AG10803 (cell line): ENCODE measurements around the gene RAB3C.
"Not testable (repeated sequence)": the region's sequence is repeated elsewhere in the genome, so short reads cannot be mapped to it uniquely, and the experiment has no call there.

Experiments
- DNase-seq: peaks from one replicate; pipeline ENCODE4 v3.0.0; 2010; ENCODE audit warnings: low read depth
- H3K4me3 ChIP-seq: 2 replicates; pipeline ENCODE4 v1.5.1; 2011; ENCODE audit warnings: mild to moderate bottlenecking, low read length, control low read depth
- CTCF ChIP-seq: conservative IDR thresholded peaks from 2 replicates; pipeline ENCODE4 v1.5.1; 2011; ENCODE audit warnings: mild to moderate bottlenecking, low read length, control low read depth, inconsistent platforms

RAB3C gene

DNA sequence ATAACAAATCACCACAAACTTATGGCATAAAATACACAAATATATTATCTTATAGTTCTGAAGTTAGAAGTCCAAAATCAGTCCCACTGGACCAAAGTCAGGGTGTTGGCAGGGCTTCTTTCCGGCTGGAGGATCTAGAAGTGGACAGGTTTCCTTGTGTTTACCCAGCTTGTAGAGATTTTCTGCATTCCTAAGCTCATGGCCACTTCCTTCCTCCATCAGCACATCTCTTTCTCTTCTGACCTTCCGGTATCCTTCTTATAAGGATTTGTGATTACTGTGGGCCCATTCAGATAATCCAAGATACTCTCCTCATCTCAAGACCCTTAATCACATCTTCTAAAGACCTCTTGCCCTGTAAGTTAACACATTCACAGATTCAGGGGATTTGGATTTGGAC is 97.6 kb downstream of the RAB3C start:
- TF ChIP-seq CTCF, result no peak
- H3K4me3 ChIP-seq, result no peak overlapping the region
- no peak for DNase-seq

GRCh38 chr5:58681943-58682342 is 99.1 kb downstream of the RAB3C start:
- DNase-seq, result no peak
- H3K4me3 ChIP-seq, result no peak overlapping the region
- no peak for TF ChIP-seq CTCF

DNA sequence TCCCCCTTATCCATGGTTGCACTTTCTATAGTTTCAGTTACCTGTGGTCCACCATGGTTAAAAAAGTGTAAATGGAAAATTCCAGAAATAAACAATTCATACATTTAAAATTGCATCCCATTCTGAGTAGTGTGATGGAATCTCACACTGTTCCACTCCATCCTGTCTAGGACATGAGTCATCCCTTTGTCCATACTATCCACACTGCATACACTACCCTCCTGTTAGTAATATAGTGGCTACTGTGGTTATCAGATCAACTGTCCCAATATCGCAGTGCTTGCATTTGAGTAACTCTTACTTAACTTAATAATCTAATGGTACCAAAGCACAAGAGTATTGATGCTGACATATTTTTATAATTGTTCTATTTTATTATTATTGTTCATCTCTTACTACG is 100.7 kb downstream of the RAB3C start:
- TF ChIP-seq CTCF, result no peak
- no peak for DNase-seq
- no peak overlapping the region for H3K4me3 ChIP-seq

DNA sequence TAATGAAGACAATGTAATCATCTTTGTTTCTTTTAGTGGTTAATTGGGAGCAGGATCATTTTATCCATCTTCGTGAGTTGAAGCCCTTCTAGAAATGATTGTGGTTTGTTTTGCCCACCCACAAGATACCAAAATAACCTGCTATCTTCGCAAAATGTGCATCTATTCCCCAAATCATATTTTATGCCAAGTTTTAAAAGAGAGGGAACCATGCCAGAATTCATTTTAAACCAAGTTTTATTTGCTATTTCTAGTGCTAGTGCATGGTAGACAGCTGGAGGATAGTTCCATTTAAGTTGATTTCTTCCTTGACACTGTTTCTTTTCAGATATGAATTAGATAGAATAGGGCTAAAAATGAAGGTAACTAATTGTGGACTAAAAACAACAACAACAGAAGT is 104.2 kb downstream of the RAB3C start:
- no peak for DNase-seq
- no peak for TF ChIP-seq CTCF
- H3K4me3 ChIP-seq, result no peak overlapping the region

DNA sequence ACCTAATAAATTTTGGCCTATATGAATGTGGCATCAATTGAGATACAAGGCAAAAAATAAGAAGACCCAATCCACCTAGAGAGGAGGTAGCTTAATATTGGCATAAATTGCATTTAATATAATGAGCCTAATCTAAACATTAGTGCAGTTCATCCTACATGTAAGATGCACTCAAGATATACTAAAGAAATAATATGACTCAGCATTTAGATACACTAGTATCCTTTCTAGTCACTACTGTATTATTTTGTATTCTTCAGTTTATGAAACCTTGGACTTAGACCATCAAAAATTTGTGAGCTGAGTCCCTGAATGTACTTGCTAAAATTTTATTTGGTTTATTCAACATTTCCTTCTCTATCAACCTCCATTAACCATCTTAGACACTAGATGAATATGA is 104.7 kb downstream of the RAB3C start:
- no peak for DNase-seq
- TF ChIP-seq CTCF, result no peak
- no peak overlapping the region for H3K4me3 ChIP-seq

DNA sequence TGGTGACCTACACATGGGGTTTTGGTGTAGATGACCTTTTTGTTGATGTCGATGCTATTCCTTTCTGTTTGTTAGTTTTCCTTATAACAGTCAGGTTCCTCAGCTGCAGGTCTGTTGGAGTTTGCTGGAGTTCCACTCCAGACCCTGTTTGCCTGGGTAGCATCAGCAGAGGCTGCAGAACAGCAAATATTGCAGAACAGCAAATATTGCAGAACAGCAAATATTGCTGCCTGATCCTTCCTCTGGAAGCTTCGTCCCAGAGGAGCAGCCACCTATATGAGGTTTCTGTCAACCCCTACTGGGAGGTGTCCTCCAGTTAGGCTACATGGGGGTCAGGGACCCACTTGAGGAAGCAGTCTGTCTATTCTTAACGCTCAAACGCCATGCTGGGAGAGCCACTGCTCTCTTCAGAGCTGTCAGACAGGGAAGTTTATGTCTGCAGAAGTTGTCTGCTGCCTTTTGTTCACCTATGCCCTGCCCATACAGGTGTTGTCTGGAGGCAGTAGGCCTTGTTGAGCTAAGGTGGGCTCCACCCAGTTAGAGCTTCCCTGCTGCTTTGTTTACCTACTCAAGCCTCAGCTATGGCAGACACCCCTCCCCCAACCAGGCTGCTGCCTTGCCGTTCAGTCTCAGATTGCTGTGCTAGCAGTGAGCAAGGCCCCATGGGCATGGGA is 116.3 kb downstream of the RAB3C start:
- not testable (repeated sequence) for DNase-seq, H3K4me3 ChIP-seq

GRCh38 chr5:58699762-58700118 is 116.9 kb downstream of the RAB3C start:
- TF ChIP-seq CTCF, result no peak
- DNase-seq, result no peak
- no peak overlapping the region for H3K4me3 ChIP-seq

- no peak overlapping the region for H3K4me3 ChIP-seq
- TF ChIP-seq CTCF, result no peak
- DNase-seq, result no peak
Observed at GRCh38 chr5:58703925-58704555, 121.2 kb downstream of the RAB3C start.
